H1 (cell line): ENCODE results near the gene PRAMEF33. TPM values are rescaled to one million over a fixed set of nuclear protein-coding genes. Genes with fewer than 3 reads are reported as not detected.
"Not testable (repeated sequence)": the region's sequence is repeated elsewhere in the genome, so short reads cannot be mapped to it uniquely, and the experiment has no call there.

Experiments used
- CTCF ChIA-PET: fragments of 300-600 bp; sonication (Branson Sonifier 250); formaldehyde crosslinking; loops from one replicate; lab custom pipeline; 2021; ENCODE audit not compliant: partially characterized antibody; lab: Charles Lee
- POLR2A ChIA-PET: fragments of 300-600 bp; sonication (Branson Sonifier 250); formaldehyde crosslinking; loops from one replicate; lab custom pipeline; 2021; ENCODE audit warnings: inconsistent platforms; ENCODE audit not compliant: partially characterized antibody; lab: Charles Lee
- DNase-seq, 2 experiments: peaks; one replicate each; pipeline versions ENCODE4 v3.0.0 to v3.0.0-alpha.2; 2010 to 2022; ENCODE audit warnings: low spot score in 2 of 2, low read depth in 1 of 2, mixed read lengths in 1 of 2
- FAIRE-seq: peaks from 2 replicates; lab custom pipeline; 2011; peaks lifted over from hg19 to GRCh38; lab: Jason Lieb, UNC
- H2AFZ ChIP-seq: 2 replicates; pipeline ENCODE4 v1.8.1; 2012; ENCODE audit warnings: low read length, inconsistent platforms
- H2AK5ac ChIP-seq: 2 replicates; pipeline ENCODE4 v1.6.1; 2013; ENCODE audit warnings: low read depth, low read length
- H2BK120ac ChIP-seq: replicated peaks from 2 replicates; pipeline ENCODE3; 2013; ENCODE audit warnings: low read depth, low read length, inconsistent platforms
- H2BK12ac ChIP-seq: 2 replicates; pipeline ENCODE4 v1.6.1; 2013; ENCODE audit warnings: low read depth, low read length
- H2BK15ac ChIP-seq: 2 replicates; pipeline ENCODE4 v1.6.1; 2013; ENCODE audit warnings: low read length
- H2BK20ac ChIP-seq: 2 replicates; pipeline ENCODE4 v1.6.1; 2013; ENCODE audit warnings: low read length
- H2BK5ac ChIP-seq: 2 replicates; pipeline ENCODE4 v1.6.1; 2013; ENCODE audit warnings: low read depth, low read length
- H3K14ac ChIP-seq: 2 replicates; pipeline ENCODE4 v1.6.1; 2013; ENCODE audit warnings: inconsistent platforms; ENCODE audit not compliant: insufficient read length
- H3K18ac ChIP-seq: 2 replicates; pipeline ENCODE4 v1.6.1; 2013; ENCODE audit warnings: low read length; ENCODE audit errors: extremely low read depth
- H3K23ac ChIP-seq: 2 replicates; pipeline ENCODE4 v1.6.1; 2013; ENCODE audit warnings: inconsistent platforms; ENCODE audit not compliant: insufficient read length
- H3K23me2 ChIP-seq: 2 replicates; pipeline ENCODE4 v1.6.1; 2013; ENCODE audit warnings: low read depth, low read length
- H3K27ac ChIP-seq: 2 replicates; pipeline ENCODE4 v1.6.1; 2011; ENCODE audit warnings: low read depth, low read length, inconsistent platforms
- H3K27me3 ChIP-seq, 4 experiments: replicated peaks in 1 of 4; 1 replicate in 1 of 4; 2 replicates in 3 of 4; pipeline versions ENCODE4 v1.6.1 to v1.8.1; 2011 to 2013; ENCODE audit warnings: low read length in 3 of 4, mild to moderate bottlenecking in 3 of 4, inconsistent platforms in 2 of 4, mixed read lengths in 2 of 4, moderate library complexity in 1 of 4; ENCODE audit not compliant: control insufficient read depth in 3 of 4, insufficient read depth in 3 of 4; ENCODE audit errors: extremely low read depth in 1 of 4
- H3K36me3 ChIP-seq, 4 experiments: 2 replicates each; pipeline versions ENCODE4 v1.6.1 to v1.8.1; 2011 to 2013; ENCODE audit warnings: mild to moderate bottlenecking in 4 of 4, low read length in 3 of 4, moderate library complexity in 2 of 4, control low read depth in 1 of 4, inconsistent platforms in 1 of 4; ENCODE audit not compliant: insufficient read depth in 4 of 4, control insufficient read depth in 2 of 4
- H3K4ac ChIP-seq: replicated peaks from 2 replicates; pipeline ENCODE3; 2013; ENCODE audit warnings: low read length, low read depth, mixed read lengths, inconsistent platforms; ENCODE audit not compliant: insufficient read length
- H3K4me1 ChIP-seq, 4 experiments: replicated peaks in 1 of 4; 1 replicate in 1 of 4; 2 replicates in 3 of 4; pipeline versions ENCODE4 v1.6.1 to v1.8.1; 2011 to 2013; ENCODE audit warnings: low read length in 3 of 4, inconsistent platforms in 2 of 4, mixed read lengths in 1 of 4; ENCODE audit not compliant: insufficient read depth in 4 of 4, control insufficient read depth in 3 of 4
- H3K4me2 ChIP-seq, 2 experiments: 2 replicates each; pipeline versions ENCODE4 v1.6.1 to v1.8.1; 2011 to 2013; ENCODE audit warnings: low read depth in 2 of 2, low read length in 2 of 2, control low read depth in 1 of 2, inconsistent platforms in 1 of 2, mild to moderate bottlenecking in 1 of 2; ENCODE audit not compliant: insufficient read depth in 1 of 2
- H3K4me3 ChIP-seq, 4 experiments: fragments of 200-600, 300-600 bp in 1 of 4; sonication (generic), shearing (Covaris generic), sonication (Bioruptor Twin) in 1 of 4; 2 replicates each; pipeline versions ENCODE4 v1.5.1 to v1.8.1; 2011 to 2016; ENCODE audit warnings: low read length in 4 of 4, low read depth in 3 of 4, control low read depth in 2 of 4, inconsistent platforms in 2 of 4, mild to moderate bottlenecking in 2 of 4, mixed read lengths in 1 of 4, moderate library complexity in 1 of 4; ENCODE audit not compliant: insufficient read depth in 2 of 4; ENCODE audit errors: extremely low read depth in 1 of 4
- H3K56ac ChIP-seq: replicated peaks from 2 replicates; pipeline ENCODE3; 2013; ENCODE audit warnings: low read depth, mild to moderate bottlenecking, mixed read lengths, low read length, inconsistent platforms; ENCODE audit not compliant: insufficient read length
- H3K79me1 ChIP-seq: 2 replicates; pipeline ENCODE4 v1.6.1; 2013; ENCODE audit warnings: low read depth, low read length, control low read depth
- H3K79me2 ChIP-seq, 2 experiments: 2 replicates each; pipeline versions ENCODE4 v1.6.1 to v1.8.1; 2012 to 2013; ENCODE audit warnings: low read length in 2 of 2, mild to moderate bottlenecking in 2 of 2, inconsistent platforms in 1 of 2; ENCODE audit not compliant: insufficient read depth in 2 of 2, control insufficient read depth in 1 of 2
- H3K9ac ChIP-seq, 4 experiments: replicated peaks in 1 of 4; 1 replicate in 1 of 4; 2 replicates in 3 of 4; pipeline versions ENCODE4 v1.6.1 to v1.8.1; 2011 to 2013; ENCODE audit warnings: low read depth in 3 of 4, low read length in 3 of 4, control low read depth in 2 of 4, mild to moderate bottlenecking in 2 of 4, moderate library complexity in 2 of 4, inconsistent platforms in 1 of 4; ENCODE audit errors: extremely low read depth in 1 of 4
- H3K9me3 ChIP-seq, 2 experiments: 2 replicates each; pipeline versions ENCODE4 v1.6.1 to v1.8.1; 2012 to 2013; ENCODE audit warnings: mild to moderate bottlenecking in 2 of 2, moderate library complexity in 2 of 2, control low read depth in 1 of 2, inconsistent platforms in 1 of 2, low read depth in 1 of 2, low read length in 1 of 2, mixed read lengths in 1 of 2; ENCODE audit not compliant: insufficient read depth in 2 of 2
- H4K20me1 ChIP-seq, 2 experiments: replicated peaks in 1 of 2; 2 replicates each; pipeline versions ENCODE3 to v1.8.1; 2011 to 2013; ENCODE audit warnings: inconsistent platforms in 2 of 2, low read length in 2 of 2, mild to moderate bottlenecking in 1 of 2; ENCODE audit not compliant: insufficient read depth in 2 of 2, control insufficient read depth in 1 of 2
- H4K5ac ChIP-seq: 2 replicates; pipeline ENCODE4 v1.6.1; 2013; ENCODE audit warnings: low read length, low read depth, mixed read lengths, inconsistent platforms; ENCODE audit not compliant: insufficient read length
- H4K8ac ChIP-seq: 2 replicates; pipeline ENCODE4 v1.8.0; 2013; ENCODE audit warnings: mild to moderate bottlenecking, moderate library complexity, low read length, inconsistent platforms; ENCODE audit not compliant: insufficient read depth; ENCODE audit errors: extremely low read depth
- H4K91ac ChIP-seq: replicated peaks from 2 replicates; pipeline ENCODE3; 2013; ENCODE audit warnings: low read length, mixed read lengths, inconsistent platforms; ENCODE audit not compliant: insufficient read length
- WGBS, 2 experiments: shearing (Covaris generic) in 1 of 2; methylation state at CpG; one replicate each; pipeline versions ENCODE4 v1.1.6 to v1.1.7; 2013 to 2015; ENCODE audit warnings: low lambda C conversion rate in 2 of 2, mixed read lengths in 2 of 2, inconsistent platforms in 1 of 2, low coverage in 1 of 2, missing lambda C conversion rate in 1 of 2; ENCODE audit not compliant: insufficient replicate concordance in 2 of 2, insufficient coverage in 1 of 2, insufficient read length in 1 of 2; ENCODE audit errors: extremely low coverage in 1 of 2, missing lambda C conversion rate in 1 of 2; 5-methylcytosine and 5-hydroxymethylcytosine counted together
- polyA plus RNA-seq, 7 experiments: library from polyadenylated mRNA; depleted of rRNA in 3 of 7; stranded (reverse) in 5 of 7; unstranded in 2 of 7; fragments of >200 nt in 5 of 7; fragments of 200-250 nt in 2 of 7; gene quantifications; 1 replicate in 5 of 7; 2 replicates in 1 of 7; 4 replicates in 1 of 7; pipeline versions ENCODE4 v1.2.1 to v1.2.3, GENCODE V29; 2011 to 2013; ENCODE audit warnings: missing spikeins in 2 of 7, mixed read lengths in 2 of 7
- total RNA-seq: library from RNA; stranded (reverse); fragmentation: NEBNext Ultra II Directional; extraction: Animal tissue kit (Norgen Biotek cat#: 25700); gene quantifications from 2 replicates; pipeline ENCODE4 v1.2.1, GENCODE V29; 2021

Gene PRAMEF33
- total and polyA plus RNA-seq, 2 of the 8 experiments (the other 6 are each of a cell fraction or from before 2014, with no cell fraction given): not detected

- H3K56ac ChIP-seq, H3K4me3 ChIP-seq, H3K4me1 ChIP-seq, H2BK15ac ChIP-seq, H2AK5ac ChIP-seq, H3K23me2 ChIP-seq, H3K23ac ChIP-seq, H4K8ac ChIP-seq, H3K9ac ChIP-seq, CTCF ChIA-PET, H3K27ac ChIP-seq, H2BK12ac ChIP-seq, H3K79me2 ChIP-seq, H3K27me3 ChIP-seq, H3K14ac ChIP-seq, H3K36me3 ChIP-seq, H4K20me1 ChIP-seq, H3K4ac ChIP-seq, H2BK120ac ChIP-seq, H3K4me2 ChIP-seq, H4K5ac ChIP-seq, H2BK20ac ChIP-seq, H3K18ac ChIP-seq, H3K79me1 ChIP-seq, H3K9me3 ChIP-seq, H2AFZ ChIP-seq, H2BK5ac ChIP-seq, POLR2A ChIA-PET, H4K91ac ChIP-seq, FAIRE-seq: not testable (repeated sequence)
- WGBS, 2 experiments: 60% methylated on average over 8 of the region's 8 CpGs; no CpG with 5 or more reads in 1 of the 2 experiments
- DNase-seq: peak in 1 of 2 experiments; percentile 44
These were observed 50.1 kb downstream of the PRAMEF33 start for GRCh38 chr1:13353476-13353875.

GRCh38 chr1:13354475-13354874, 51.1 kb downstream of the PRAMEF33 start:
- H3K56ac ChIP-seq, H3K27me3 ChIP-seq, FAIRE-seq, H3K23me2 ChIP-seq, H2BK5ac ChIP-seq, CTCF ChIA-PET, H4K8ac ChIP-seq, H4K91ac ChIP-seq, H3K4me1 ChIP-seq, DNase-seq, H2BK120ac ChIP-seq, H3K9me3 ChIP-seq, POLR2A ChIA-PET, H3K9ac ChIP-seq, H2AK5ac ChIP-seq, H2AFZ ChIP-seq, H2BK15ac ChIP-seq, H3K4me2 ChIP-seq, H3K36me3 ChIP-seq, H2BK12ac ChIP-seq, H3K18ac ChIP-seq, H4K20me1 ChIP-seq, H3K79me1 ChIP-seq, H4K5ac ChIP-seq, H3K14ac ChIP-seq, H3K27ac ChIP-seq, H3K4me3 ChIP-seq, H3K4ac ChIP-seq, H3K23ac ChIP-seq, H2BK20ac ChIP-seq, H3K79me2 ChIP-seq: not testable (repeated sequence)
- WGBS, 2 experiments: no CpG with 5 or more reads among the region's 9 CpGs
